Retinal pigment epithelial cell (primary cell): Measurements from ENCODE around the gene WNT4.

Experiments
- DNase-seq: peaks from one replicate; pipeline ENCODE4 v3.0.0-alpha.2; 2010; ENCODE audit warnings: low read depth
- H3K4me3 ChIP-seq: 2 replicates; pipeline ENCODE4 v1.5.1; 2011; ENCODE audit warnings: mild to moderate bottlenecking, low read length, control low read depth, moderate library complexity
- CTCF ChIP-seq: conservative IDR thresholded peaks from 2 replicates; pipeline ENCODE4 v1.5.1; 2011; ENCODE audit warnings: low read depth, low read length, control low read depth, inconsistent platforms

The WNT4 gene

GRCh38 chr1:22139066-22139594, 3.8 kb downstream of the WNT4 start:
- H3K4me3 ChIP-seq = no peak overlapping the region
- TF ChIP-seq CTCF = no peak
- DNase-seq = no peak

GRCh38 chr1:22137004-22137720, 5.7 kb downstream of the WNT4 start:
- no peak overlapping the region for H3K4me3 ChIP-seq
- DNase-seq = no peak

GRCh38 chr1:22133931-22134324, 9.0 kb downstream of the WNT4 start:
- TF ChIP-seq CTCF = no peak
- DNase-seq = no peak

More at GRCh38 chr1:22137004-22137720, 5.7 kb downstream of the WNT4 start:
- no peak for TF ChIP-seq CTCF

GRCh38 chr1:22133247-22133930, 9.5 kb downstream of the WNT4 start:
- no peak overlapping the region for H3K4me3 ChIP-seq
- no peak for DNase-seq
- TF ChIP-seq CTCF = no peak

More at GRCh38 chr1:22133931-22134324, 9.0 kb downstream of the WNT4 start:
- no peak overlapping the region for H3K4me3 ChIP-seq

GRCh38 chr1:22132517-22133235, 10.2 kb downstream of the WNT4 start:
- no peak overlapping the region for H3K4me3 ChIP-seq
- peak; percentile 67 for DNase-seq
- TF ChIP-seq CTCF = no peak

GRCh38 chr1:22131875-22132486, 10.9 kb downstream of the WNT4 start:
- DNase-seq = no peak
- no peak overlapping the region for H3K4me3 ChIP-seq
- TF ChIP-seq CTCF = peak; percentile 84
